ENCODE results near the gene ZFR. TPM values are rescaled to one million over a fixed set of nuclear protein-coding genes. Genes with fewer than 3 reads are reported as not detected.
A peak's percentile ranks its signal among the peaks of the same experiment; 100 is the strongest.

Gene ZFR
- total RNA-seq, 1 donor from 2014 or later, result 90.0 TPM

GRCh38 chr5:32363030-32363429 is 81.5 kb downstream of the ZFR start:
- DNase-seq (ENCODE audit: low read depth), result no peak

- no peak for DNase-seq (ENCODE audit: low read depth)
These were observed 82.0 kb downstream of the ZFR start for GRCh38 chr5:32362527-32362926.

- DNase-seq (ENCODE audit: low read depth), result no peak
These were observed 83.6 kb downstream of the ZFR start for GRCh38 chr5:32360906-32361305.

GRCh38 chr5:32358611-32359010 is 85.9 kb downstream of the ZFR start:
- DNase-seq (ENCODE audit: low read depth), result no peak

- no peak for DNase-seq (ENCODE audit: low read depth)
These were observed 86.9 kb downstream of the ZFR start for GRCh38 chr5:32357658-32358057.

- no peak for DNase-seq (ENCODE audit: low read depth)
These were observed 88.9 kb downstream of the ZFR start for GRCh38 chr5:32355686-32356085.

DNA sequence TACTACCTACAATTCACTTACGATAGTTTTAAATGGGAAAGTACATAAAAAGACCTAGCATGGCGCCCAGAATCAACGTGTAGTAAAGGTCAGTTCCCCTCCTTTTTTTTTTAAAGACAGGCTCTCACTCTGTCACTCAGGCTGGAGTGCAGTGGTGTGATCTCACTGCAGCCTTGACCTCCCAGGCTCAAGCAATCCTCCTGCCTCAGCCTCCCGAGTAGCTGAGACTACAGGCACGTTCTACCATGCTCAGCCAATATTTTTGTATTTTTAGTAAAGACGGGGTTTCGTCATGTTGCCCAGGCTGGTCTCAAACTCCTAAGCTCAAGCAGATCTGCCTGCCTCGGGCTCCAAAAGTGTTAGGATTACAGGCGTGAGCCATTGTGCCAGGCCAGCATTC is 91.1 kb downstream of the ZFR start:
- DNase-seq (ENCODE audit: low read depth), result no peak

- no peak for DNase-seq (ENCODE audit: low read depth)
These were observed 91.9 kb downstream of the ZFR start for GRCh38 chr5:32352685-32353084.

DNA sequence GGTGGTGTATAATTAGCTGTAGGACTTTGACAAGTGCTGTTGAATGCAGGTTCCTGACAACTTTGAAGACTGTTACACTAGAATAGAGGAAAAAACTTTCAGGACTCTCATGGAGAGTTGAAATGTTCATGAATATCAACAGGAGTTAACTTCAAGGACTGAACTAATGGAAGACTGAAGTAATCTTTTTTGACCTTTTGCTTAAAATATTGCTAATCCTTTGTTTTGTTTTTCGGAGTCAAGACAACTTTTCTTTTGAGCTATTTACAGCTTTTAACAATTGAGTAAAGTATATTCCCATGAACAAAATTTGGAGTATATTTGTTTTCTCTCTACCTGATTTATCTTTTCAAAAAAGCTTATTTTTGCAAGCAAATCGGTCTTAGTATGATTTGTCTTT is 97.7 kb downstream of the ZFR start:
- no peak for DNase-seq (ENCODE audit: low read depth)

- peak; percentile 26 for DNase-seq (ENCODE audit: low read depth)
These were observed 101.4 kb downstream of the ZFR start for GRCh38 chr5:32343058-32343672.

GRCh38 chr5:32342656-32343055 is 101.9 kb downstream of the ZFR start:
- DNase-seq (ENCODE audit: low read depth), result no peak

DNA sequence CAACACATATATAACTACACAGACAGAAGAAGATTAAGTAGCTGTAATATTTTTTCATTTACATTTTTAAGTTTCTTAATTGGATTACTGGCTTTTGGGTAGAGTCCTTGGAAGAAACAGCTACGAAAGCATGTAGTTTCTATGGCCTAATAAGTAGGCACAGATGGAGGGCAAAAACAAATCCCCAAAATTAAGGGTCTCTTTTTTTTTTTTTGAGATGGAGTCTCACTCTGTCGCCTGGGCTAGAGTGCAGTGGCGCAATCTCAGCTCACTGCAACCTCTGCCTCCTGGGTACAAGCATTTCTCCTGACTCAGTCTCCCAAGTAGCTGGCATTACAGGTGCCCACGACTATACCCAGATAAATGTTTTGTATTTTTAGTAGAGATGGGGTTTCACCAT is 104.7 kb downstream of the ZFR start:
- no peak for DNase-seq (ENCODE audit: low read depth)

DNA sequence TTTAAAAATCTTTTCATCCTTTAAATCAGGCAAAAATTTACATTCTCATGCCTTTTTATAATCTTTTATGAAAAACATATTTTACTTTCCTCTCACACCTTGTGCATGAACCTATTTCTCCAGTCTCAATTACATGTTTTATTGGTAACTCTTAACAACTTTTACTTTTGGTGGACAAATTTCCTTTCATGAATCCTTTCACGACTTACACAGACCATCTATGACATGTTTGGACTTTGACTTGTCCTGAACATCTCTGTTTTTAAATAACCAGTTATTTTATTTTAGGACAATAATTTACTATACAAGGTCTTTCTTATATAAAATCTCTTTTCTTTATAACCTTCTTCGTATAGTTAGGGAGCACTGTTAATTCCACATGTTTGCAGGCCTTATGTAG is 105.3 kb downstream of the ZFR start:
- DNase-seq (ENCODE audit: low read depth), result no peak

- no peak for DNase-seq (ENCODE audit: low read depth)
These were observed 111.6 kb downstream of the ZFR start for GRCh38 chr5:32332966-32333365.

GRCh38 chr5:32332361-32332760 is 112.2 kb downstream of the ZFR start:
- no peak for DNase-seq (ENCODE audit: low read depth)

DNA sequence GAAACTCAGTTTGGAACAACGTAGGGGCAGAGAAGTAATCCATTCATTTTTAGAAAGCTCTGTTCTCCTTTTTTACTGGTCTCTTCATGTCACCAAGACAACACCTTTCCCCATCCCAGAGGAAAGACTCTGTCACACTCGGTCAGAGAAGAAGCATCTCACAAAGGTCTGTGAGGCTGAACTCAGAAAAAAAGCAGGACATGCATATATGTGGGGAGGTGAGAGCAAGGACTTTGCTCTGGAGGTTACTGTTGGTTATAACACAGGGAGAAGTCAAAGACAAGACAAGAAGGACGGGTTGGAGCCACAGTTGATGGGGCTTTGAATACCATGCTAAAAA is 112.6 kb downstream of the ZFR start:
- DNase-seq (ENCODE audit: low read depth), result no peak

DNA sequence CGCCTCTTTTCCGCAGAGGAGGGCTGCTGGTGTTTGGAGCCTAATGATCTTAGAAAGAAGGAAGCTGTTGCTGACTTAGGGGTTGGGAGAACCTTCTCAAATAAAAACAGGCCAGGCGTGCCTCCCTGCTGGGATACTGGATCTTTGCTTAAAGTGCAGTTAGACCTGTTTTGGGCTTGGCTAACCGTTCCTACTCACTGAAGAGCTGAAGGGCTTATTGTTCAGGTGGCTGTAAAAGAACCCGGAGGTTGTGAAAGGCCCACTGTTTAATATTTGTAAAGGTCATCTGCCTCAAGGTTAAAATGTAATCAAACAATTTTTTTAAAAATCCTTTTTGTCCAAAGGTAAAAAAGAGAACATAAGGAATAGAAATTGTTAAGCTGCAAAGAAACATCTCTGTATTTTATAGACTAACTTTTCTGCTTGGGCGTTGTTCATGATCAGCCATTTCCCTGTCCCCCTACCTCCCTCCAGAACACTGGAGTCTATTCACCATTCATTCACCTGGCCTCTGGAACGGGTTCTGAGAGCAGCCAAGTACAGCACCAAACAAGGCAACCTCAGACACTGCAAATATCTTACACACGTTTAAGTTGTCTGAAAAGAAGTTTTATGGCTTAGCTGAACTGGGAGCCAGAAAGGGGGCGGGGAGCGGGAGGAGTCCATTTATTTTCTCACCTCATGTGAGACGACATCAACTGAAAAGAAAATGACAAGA is 113.2 kb downstream of the ZFR start:
- no peak for DNase-seq (ENCODE audit: low read depth)

- DNase-seq (ENCODE audit: low read depth), result no peak
These were observed 114.2 kb downstream of the ZFR start for GRCh38 chr5:32330126-32330971.

- peak; percentile 76 for DNase-seq (ENCODE audit: low read depth)
These were observed 115.1 kb downstream of the ZFR start for GRCh38 chr5:32329395-32329834.

- DNase-seq (ENCODE audit: low read depth), result peak; percentile 68
These were observed 118.2 kb downstream of the ZFR start for GRCh38 chr5:32326216-32326772.

DNA sequence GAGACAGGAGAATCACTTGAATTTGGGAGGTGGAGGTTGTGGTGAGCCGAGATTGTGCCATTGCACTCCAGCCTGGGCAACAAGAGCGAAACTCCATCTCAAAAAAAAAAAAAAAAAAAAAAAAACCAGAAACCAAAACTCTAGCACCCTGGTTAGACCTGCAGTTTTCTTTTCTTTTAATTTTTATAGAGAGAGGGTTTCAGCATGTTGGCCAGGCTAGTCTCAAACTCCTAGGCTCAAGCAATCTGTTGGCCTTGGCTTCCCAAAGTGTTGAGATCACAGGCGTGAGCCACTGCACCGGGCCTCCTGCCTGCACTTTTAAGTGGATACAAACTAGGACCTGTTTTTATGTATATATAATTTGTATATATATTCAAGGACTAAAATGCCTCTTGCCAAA is 118.9 kb downstream of the ZFR start:
- DNase-seq (ENCODE audit: low read depth), result no peak

DNA sequence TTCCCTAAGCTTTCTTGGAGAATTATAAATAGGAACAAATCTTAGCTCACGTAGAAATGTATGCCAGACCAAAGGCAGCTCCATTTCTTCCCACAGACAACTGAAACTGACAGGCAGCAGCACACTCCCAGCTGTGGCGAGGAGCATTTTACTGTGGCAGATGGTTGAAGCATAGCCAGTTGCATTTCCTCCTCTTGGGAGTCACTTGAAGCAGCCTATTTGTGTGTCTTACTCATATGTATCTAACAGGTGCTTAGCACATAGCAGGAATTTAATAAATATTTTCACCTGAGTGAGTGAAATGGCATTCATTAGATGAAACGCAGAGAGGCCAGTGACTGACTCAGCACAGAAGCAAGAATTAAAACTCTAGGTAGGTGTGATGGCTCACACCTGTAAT is 119.5 kb downstream of the ZFR start:
- DNase-seq (ENCODE audit: low read depth), result peak; percentile 96

Measured in myocyte (in vitro differentiated cells).